Caco-2 (cell line): ENCODE results near the gene NXPH3. TPM values are rescaled to one million over a fixed set of nuclear protein-coding genes. Genes with fewer than 3 reads are reported as not detected.

Source experiments
- BruUV-seq: library from RNA; stranded (reverse); fragments of 400-500 nt; replicated peaks from 2 replicates; lab custom pipeline; 2021; lab: Mats Ljungman, UMichigan
- CTCF ChIA-PET: fragments of 300-600 bp; sonication (Branson Sonifier 250); formaldehyde crosslinking; loops from one replicate; lab custom pipeline; 2022; ENCODE audit warnings: antibody characterized with exemption; lab: Charles Lee
- POLR2A ChIA-PET: fragments of 300-600 bp; sonication (Branson Sonifier 250); formaldehyde crosslinking; loops from one replicate; lab custom pipeline; 2022; ENCODE audit warnings: antibody characterized with exemption; lab: Charles Lee
- DNase-seq, 2 experiments: peaks; one replicate each; pipeline versions ENCODE4 v3.0.0 to v3.0.0-alpha.2; 2020 to 2022
- H3K27me3 ChIP-seq: replicated peaks from 2 replicates; pipeline ENCODE4 v1.6.0; 2011; ENCODE audit warnings: low read length; ENCODE audit not compliant: control insufficient read depth, insufficient read depth
- H3K36me3 ChIP-seq: 2 replicates; pipeline ENCODE4 v1.5.1; 2011; ENCODE audit warnings: low read length; ENCODE audit not compliant: control insufficient read depth, insufficient read depth
- H3K4me1 ChIP-seq: fragments of 250-450 bp; sonication (Bioruptor Pico); 2 replicates; pipeline ENCODE4 v1.5.1; 2020; ENCODE audit warnings: mild to moderate bottlenecking
- H3K4me3 ChIP-seq: 2 replicates; pipeline ENCODE4 v1.5.1; 2011; ENCODE audit warnings: low read depth, mild to moderate bottlenecking, control low read depth, low read length
- H3K9me3 ChIP-seq: fragments of 250-450 bp; sonication (Bioruptor Pico); 2 replicates; pipeline ENCODE4 v1.5.1; 2020; ENCODE audit warnings: mild to moderate bottlenecking, moderate library complexity
- H3K27ac Mint-ChIP-seq: one replicate; pipeline ENCODE4 v1.8.0; 2022; ENCODE audit warnings: mixed read lengths; ENCODE audit not compliant: unreplicated experiment
- H3K27me3 Mint-ChIP-seq: one replicate; pipeline ENCODE4 v1.8.0; 2022; ENCODE audit warnings: mixed read lengths; ENCODE audit not compliant: insufficient read depth, unreplicated experiment
- H3K36me3 Mint-ChIP-seq: one replicate; pipeline ENCODE4 v1.8.0; 2022; ENCODE audit warnings: mild to moderate bottlenecking, mixed read lengths; ENCODE audit not compliant: insufficient read depth, unreplicated experiment
- H3K4me1 Mint-ChIP-seq: one replicate; pipeline ENCODE4 v1.8.0; 2022; ENCODE audit warnings: low read depth, mixed read lengths; ENCODE audit not compliant: unreplicated experiment
- H3K4me3 Mint-ChIP-seq: one replicate; pipeline ENCODE4 v1.8.0; 2022; ENCODE audit warnings: mild to moderate bottlenecking, moderate library complexity, mixed read lengths; ENCODE audit not compliant: unreplicated experiment
- H3K9me3 Mint-ChIP-seq: one replicate; pipeline ENCODE4 v1.8.0; 2022; ENCODE audit warnings: mixed read lengths; ENCODE audit not compliant: unreplicated experiment
- CTCF ChIP-seq, 2 experiments: fragments of 200-600 bp in 1 of 2; IDR thresholded peaks; 1 replicate in 1 of 2; 2 replicates in 1 of 2; pipeline versions ENCODE4 v1.5.1 to v1.8.0; 2011 to 2022; ENCODE audit warnings: antibody characterized with exemption in 1 of 2, control low read depth in 1 of 2, inconsistent platforms in 1 of 2, low read depth in 1 of 2, low read length in 1 of 2, mild to moderate bottlenecking in 1 of 2, moderate library complexity in 1 of 2; ENCODE audit not compliant: insufficient read depth in 1 of 2, severe bottlenecking in 1 of 2, unreplicated experiment in 1 of 2
- intact Hi-C: fragments of 100-400 bp; cut with micrococcal nuclease; formaldehyde crosslinking; loops from one replicate; pipeline ENCODE4 v1.10.0; 2022; ENCODE audit not compliant: unreplicated experiment
- total RNA-seq: library from RNA; stranded (reverse); gene quantifications from 2 replicates; pipeline ENCODE4 v1.2.3, GENCODE V29; 2022

NXPH3 gene
- total RNA-seq, 1 experiment from 2014 or later, result 2.0 TPM

GRCh38 chr17:49552070-49552751 lies 23.5 kb upstream of the NXPH3 start:
- Histone ChIP-seq H3K4me1 (peaks cover 5% of the 10 kb centered on the region; the same call in 1 of the 2 replicates), H3K9me3 (no peaks in the 10 kb centered on the region), H3K36me3 (no peaks in the 10 kb centered on the region), H3K27me3 (no peaks in the 10 kb centered on the region), H3K4me3 (no peak overlapping the region)
- no peaks in the 10 kb centered on the region for H3K36me3 Mint-ChIP-seq
- TF ChIP-seq CTCF (IDR thresholded peaks at IDR 0.05; ENCODE audit: insufficient read depth in 1 of 2, low read depth in 1 of 2, low read length in 1 of 2, severe bottlenecking in 1 of 2, unreplicated experiment in 1 of 2), result no peak
- peaks cover 9% of the 10 kb centered on the region for H3K4me1 Mint-ChIP-seq
- ChIA-PET POLR2A (interaction anchor here (0.7 kb wide), 1 partner anchor 118 kb away, joined by 3 read pairs; no protein-coding TSS in a partner anchor), CTCF (interaction anchor here (0.8 to 2.3 kb wide), 6 partner anchors 44 to 144 kb away, joined by 3 to 18 read pairs (median 8); partner anchors contain the start of genes NGFR and PHB1)
- no peak overlapping the region for H3K27ac Mint-ChIP-seq
- H3K9me3 Mint-ChIP-seq, result no peaks in the 10 kb centered on the region
- peak in 1 of 2 experiments; percentile 54 for DNase-seq
- intact Hi-C loops, result no loop called here
- H3K4me3 Mint-ChIP-seq, result no peak overlapping the region
- H3K27me3 Mint-ChIP-seq, result no peaks in the 10 kb centered on the region
- BruUV-seq, result no TSS peak

- intact Hi-C loops, result no loop called here
- ChIA-PET CTCF (interaction anchor here (1.7 kb wide), 1 partner anchor 57 kb away, joined by 18 read pairs; no protein-coding TSS in a partner anchor), POLR2A (interaction anchor here (0.5 kb wide), 1 partner anchor 140 kb away, joined by 3 read pairs; no protein-coding TSS in a partner anchor)
- Mint-ChIP-seq H3K27ac (no peak overlapping the region), H3K4me1 (peaks cover 15% of the 10 kb centered on the region), H3K4me3 (no peak overlapping the region), H3K36me3 (no peaks in the 10 kb centered on the region), H3K9me3 (no peaks in the 10 kb centered on the region), H3K27me3 (peaks cover 3% of the 10 kb centered on the region)
- H3K4me1 ChIP-seq, result peaks cover 5% of the 10 kb centered on the region; the same call in 1 of the 2 replicates
- no TSS peak for BruUV-seq
- H3K4me3 ChIP-seq, result no peak overlapping the region
- H3K9me3 ChIP-seq, result no peaks in the 10 kb centered on the region
- TF ChIP-seq CTCF (IDR thresholded peaks at IDR 0.05; ENCODE audit: insufficient read depth in 1 of 2, low read depth in 1 of 2, low read length in 1 of 2, severe bottlenecking in 1 of 2, unreplicated experiment in 1 of 2), result no peak
- peak in 1 of 2 experiments; percentile 36 for DNase-seq
- H3K27me3 ChIP-seq, result no peaks in the 10 kb centered on the region
- H3K36me3 ChIP-seq, result no peaks in the 10 kb centered on the region
Measured at GRCh38 chr17:49553676-49554335, 21.9 kb upstream of the NXPH3 start.

GRCh38 chr17:49554694-49555494 lies 20.8 kb upstream of the NXPH3 start:
- no peaks in the 10 kb centered on the region for H3K27me3 ChIP-seq
- intact Hi-C loops, result no loop called here
- H3K27ac Mint-ChIP-seq, result no peak overlapping the region
- peaks cover 6% of the 10 kb centered on the region for H3K27me3 Mint-ChIP-seq
- no peaks in the 10 kb centered on the region for H3K36me3 Mint-ChIP-seq
- H3K36me3 ChIP-seq, result no peaks in the 10 kb centered on the region
- no peak overlapping the region for H3K4me3 Mint-ChIP-seq
- H3K4me1 ChIP-seq, result peaks cover 5% of the 10 kb centered on the region; the same call in 1 of the 2 replicates
- peak in 1 of 2 experiments; percentile 48 for DNase-seq
- no peaks in the 10 kb centered on the region for H3K9me3 ChIP-seq
- no peak for TF ChIP-seq CTCF (IDR thresholded peaks at IDR 0.05; ENCODE audit: insufficient read depth in 1 of 2, low read depth in 1 of 2, low read length in 1 of 2, severe bottlenecking in 1 of 2, unreplicated experiment in 1 of 2)
- no TSS peak for BruUV-seq
- H3K4me1 Mint-ChIP-seq, result peaks cover 15% of the 10 kb centered on the region
- POLR2A ChIA-PET, result no interaction called here
- H3K9me3 Mint-ChIP-seq, result no peaks in the 10 kb centered on the region
- CTCF ChIA-PET, result interaction anchor here (1.2 to 4.3 kb wide), 13 partner anchors 10 to 378 kb away, joined by 3 to 106 read pairs (median 13); partner anchors contain the start of genes NGFR and PHB1
- no peak overlapping the region for H3K4me3 ChIP-seq
